ENCODE measurements around the gene PLVAP. TPM values are rescaled to one million over a fixed set of nuclear protein-coding genes. Genes with fewer than 3 reads are reported as not detected.

The PLVAP gene
- total and polyA plus RNA-seq, 2 donors (not counting 3 experiments of a cell fraction or from before 2014, with no cell fraction given): 5.7 to 16.9 TPM

- Histone ChIP-seq H3K4me1 (ENCODE audit: control insufficient read depth, extremely low read depth, insufficient read depth, low read length) (peaks cover 3% of the 10 kb centered on the region), H3K9ac (replicated peaks; ENCODE audit: extremely low read depth, insufficient read depth, low read length) (no peak overlapping the region), H3K27ac (ENCODE audit: insufficient read depth, low read depth, low read length) (no peak overlapping the region), H3K36me3 (ENCODE audit: control insufficient read depth in 2 of 2, extremely low read depth in 1 of 2, insufficient read depth in 2 of 2, low read length in 2 of 2) (peaks cover 6 to 15% of the 10 kb centered on the region in 2 experiments), H3K9me3 (replicated peaks; ENCODE audit: control insufficient read depth, insufficient read depth, low read length) (no peaks in the 10 kb centered on the region), H2AFZ (ENCODE audit: low read depth, low read length) (no peak overlapping the region), H3K79me2 (ENCODE audit: control insufficient read depth, insufficient read depth, low read length) (no peaks in the 10 kb centered on the region), H3K27me3 (ENCODE audit: control insufficient read depth in 2 of 2, insufficient read depth in 2 of 2, low read length in 2 of 2) (no peaks in the 10 kb centered on the region), H3K4me3 (replicated peaks in 1 of 3; ENCODE audit: insufficient read depth in 1 of 3, low read depth in 1 of 3, low read length in 3 of 3) (no peak overlapping the region), H3K9me1 (replicated peaks; ENCODE audit: control insufficient read depth, extremely low read depth, insufficient read depth, low read length) (no peaks in the 10 kb centered on the region), H4K20me1 (replicated peaks; ENCODE audit: control insufficient read depth, extremely low read depth, insufficient read depth, low read length) (no peaks in the 10 kb centered on the region), H3K4me2 (ENCODE audit: insufficient read depth, low read length) (no peak overlapping the region)
- POLR2A ChIA-PET: no interaction called here
- CTCF ChIA-PET: interaction anchor here (1.8 to 2.0 kb wide), 2 partner anchors 14 to 18 kb away, joined by 6 read pairs; partner anchors contain the start of genes DDA1 and MRPL34
- dilution Hi-C loops (cut with MboI; ENCODE audit: extremely low pct_ligation_motif_present, low sequenced_read_pairs): no loop called here
- TF ChIP-seq, protein P1, sequence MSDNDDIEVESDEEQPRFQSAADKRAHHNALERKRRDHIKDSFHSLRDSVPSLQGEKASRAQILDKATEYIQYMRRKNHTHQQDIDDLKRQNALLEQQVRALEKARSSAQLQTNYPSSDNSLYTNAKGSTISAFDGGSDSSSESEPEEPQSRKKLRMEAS (IDR thresholded peaks at IDR 0.05; ENCODE audit: insufficient read depth, insufficient read length): no peak
- TF ChIP-seq, protein P2, sequence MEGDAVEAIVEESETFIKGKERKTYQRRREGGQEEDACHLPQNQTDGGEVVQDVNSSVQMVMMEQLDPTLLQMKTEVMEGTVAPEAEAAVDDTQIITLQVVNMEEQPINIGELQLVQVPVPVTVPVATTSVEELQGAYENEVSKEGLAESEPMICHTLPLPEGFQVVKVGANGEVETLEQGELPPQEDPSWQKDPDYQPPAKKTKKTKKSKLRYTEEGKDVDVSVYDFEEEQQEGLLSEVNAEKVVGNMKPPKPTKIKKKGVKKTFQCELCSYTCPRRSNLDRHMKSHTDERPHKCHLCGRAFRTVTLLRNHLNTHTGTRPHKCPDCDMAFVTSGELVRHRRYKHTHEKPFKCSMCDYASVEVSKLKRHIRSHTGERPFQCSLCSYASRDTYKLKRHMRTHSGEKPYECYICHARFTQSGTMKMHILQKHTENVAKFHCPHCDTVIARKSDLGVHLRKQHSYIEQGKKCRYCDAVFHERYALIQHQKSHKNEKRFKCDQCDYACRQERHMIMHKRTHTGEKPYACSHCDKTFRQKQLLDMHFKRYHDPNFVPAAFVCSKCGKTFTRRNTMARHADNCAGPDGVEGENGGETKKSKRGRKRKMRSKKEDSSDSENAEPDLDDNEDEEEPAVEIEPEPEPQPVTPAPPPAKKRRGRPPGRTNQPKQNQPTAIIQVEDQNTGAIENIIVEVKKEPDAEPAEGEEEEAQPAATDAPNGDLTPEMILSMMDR (IDR thresholded peaks at IDR 0.05; ENCODE audit: extremely low read depth in 1 of 2, insufficient read depth in 1 of 2, low read depth in 1 of 2, low read length in 2 of 2): no peak
- TF ChIP-seq MYC (IDR thresholded peaks at IDR 0.05; ENCODE audit: low read depth, low read length) (no peak), POLR2A (IDR thresholded peaks at IDR 0.05; ENCODE audit: low read depth, low read length) (no peak), POLR2AphosphoS5 (IDR thresholded peaks at IDR 0.05; ENCODE audit: insufficient read depth, low read depth, low read length) (no peak), EZH2 (IDR thresholded peaks at IDR 0.05; ENCODE audit: borderline replicate concordance, low read depth, low read length, severe bottlenecking) (no peak), FOS (IDR thresholded peaks at IDR 0.05; ENCODE audit: borderline replicate concordance, insufficient read depth, low read length) (no peak), GATA2 (IDR thresholded peaks at IDR 0.05; ENCODE audit: insufficient read depth, insufficient read length, low read depth, low read length) (no peak), JUN (IDR thresholded peaks at IDR 0.05; ENCODE audit: borderline replicate concordance, insufficient read depth, insufficient read length, low read depth) (no peak)
- FAIRE-seq (no peak), DNase-seq (ENCODE audit: low read depth, low spot score) (no peak)
- intact Hi-C loops (cut with micrococcal nuclease): no loop called here
- BruUV-seq (replicated peaks): no TSS peak
Observed at GRCh38 chr19:17323300-17323963, 53.7 kb downstream of the PLVAP start.

Data from endothelial cell of umbilical vein (primary cell).